Suprapubic skin (tissue), 4 donors: ENCODE measurements around the gene LIPH.

Experiments
- EP300 ChIP-seq: sonication (generic); formaldehyde crosslinking; IDR thresholded peaks from one replicate; pipeline ENCODE4 v1.6.1; 2017; ENCODE audit warnings: antibody characterized with exemption
- POLR2A ChIP-seq, 2 donors: fragments of 450-650 bp; IDR thresholded peaks; one replicate each; pipeline ENCODE4 v1.6.1; 2017; ENCODE audit warnings: antibody characterized with exemption in 2 of 2, mild to moderate bottlenecking in 2 of 2, moderate library complexity in 2 of 2
- POLR2AphosphoS5 ChIP-seq, 3 donors: sonication (generic); formaldehyde crosslinking; IDR thresholded peaks; one replicate each; pipeline ENCODE4 v1.6.1; 2017; ENCODE audit warnings: antibody characterized with exemption in 3 of 3
- TF ChIP-seq, protein P1 (sequence below), 2 donors: fragments of 200-600 bp in 1 of 2; fragments of 450-650 bp in 1 of 2; sonication (generic) in 1 of 2; IDR thresholded peaks; one replicate each; pipeline ENCODE4 v1.5.1; 2016 to 2019; ENCODE audit warnings: antibody characterized with exemption in 2 of 2, mild to moderate bottlenecking in 1 of 2, moderate library complexity in 1 of 2

DNA sequence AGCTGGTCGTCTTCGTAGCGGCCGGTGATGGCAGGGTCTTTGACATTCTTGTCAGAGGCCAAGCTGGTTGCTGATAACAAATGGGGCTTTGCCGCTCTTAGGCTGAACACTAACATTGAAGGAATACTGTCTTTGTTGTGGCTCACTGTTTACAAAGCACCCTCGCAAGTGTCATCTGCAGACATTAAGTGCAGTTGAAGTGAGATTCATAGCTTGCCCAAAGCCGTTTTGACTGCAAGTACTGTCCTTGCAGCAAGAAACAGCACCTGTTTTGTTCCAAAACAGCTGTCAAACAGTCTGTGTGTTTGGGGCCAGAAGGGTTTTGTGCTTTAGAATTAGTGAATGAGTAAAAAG, 34.3 kb upstream of the LIPH start:
- TF ChIP-seq, protein P1, sequence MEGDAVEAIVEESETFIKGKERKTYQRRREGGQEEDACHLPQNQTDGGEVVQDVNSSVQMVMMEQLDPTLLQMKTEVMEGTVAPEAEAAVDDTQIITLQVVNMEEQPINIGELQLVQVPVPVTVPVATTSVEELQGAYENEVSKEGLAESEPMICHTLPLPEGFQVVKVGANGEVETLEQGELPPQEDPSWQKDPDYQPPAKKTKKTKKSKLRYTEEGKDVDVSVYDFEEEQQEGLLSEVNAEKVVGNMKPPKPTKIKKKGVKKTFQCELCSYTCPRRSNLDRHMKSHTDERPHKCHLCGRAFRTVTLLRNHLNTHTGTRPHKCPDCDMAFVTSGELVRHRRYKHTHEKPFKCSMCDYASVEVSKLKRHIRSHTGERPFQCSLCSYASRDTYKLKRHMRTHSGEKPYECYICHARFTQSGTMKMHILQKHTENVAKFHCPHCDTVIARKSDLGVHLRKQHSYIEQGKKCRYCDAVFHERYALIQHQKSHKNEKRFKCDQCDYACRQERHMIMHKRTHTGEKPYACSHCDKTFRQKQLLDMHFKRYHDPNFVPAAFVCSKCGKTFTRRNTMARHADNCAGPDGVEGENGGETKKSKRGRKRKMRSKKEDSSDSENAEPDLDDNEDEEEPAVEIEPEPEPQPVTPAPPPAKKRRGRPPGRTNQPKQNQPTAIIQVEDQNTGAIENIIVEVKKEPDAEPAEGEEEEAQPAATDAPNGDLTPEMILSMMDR (IDR thresholded peaks at IDR 0.05), result no peak
- TF ChIP-seq POLR2AphosphoS5 (IDR thresholded peaks at IDR 0.05), result no peak
- TF ChIP-seq POLR2A (IDR thresholded peaks at IDR 0.05), result no peak
- TF ChIP-seq EP300, result no peak
